HG02981 (cell line): ENCODE data around the gene TMEM121.

Source experiments
- ATAC-seq: cut with Tn5 transposase; IDR thresholded peaks from one replicate; pipeline ENCODE4 v1.9.1; 2021; ENCODE audit warnings: mild to moderate bottlenecking, moderate library complexity; ENCODE audit not compliant: unreplicated experiment

TMEM121 gene

GRCh38 chr14:105527826-105528585 lies 1.6 kb downstream of the TMEM121 start:
- no peak for ATAC-seq

- no peak for ATAC-seq
These were observed 2.4 kb downstream of the TMEM121 start for GRCh38 chr14:105528586-105529318.

GRCh38 chr14:105529319-105529568 lies 2.9 kb downstream of the TMEM121 start:
- ATAC-seq = no peak

- no peak for ATAC-seq
These were observed 3.3 kb downstream of the TMEM121 start for GRCh38 chr14:105529569-105530284.

GRCh38 chr14:105530285-105531087 lies 4.1 kb downstream of the TMEM121 start:
- ATAC-seq = no peak

- ATAC-seq = no peak
These were observed 4.9 kb downstream of the TMEM121 start for GRCh38 chr14:105531088-105531893.

GRCh38 chr14:105531894-105532623 lies 5.7 kb downstream of the TMEM121 start:
- no peak for ATAC-seq

GRCh38 chr14:105532735-105533141 lies 6.4 kb downstream of the TMEM121 start:
- no peak for ATAC-seq

- no peak for ATAC-seq
These were observed 7.0 kb downstream of the TMEM121 start for GRCh38 chr14:105533391-105533790.

GRCh38 chr14:105533811-105534498 lies 7.6 kb downstream of the TMEM121 start:
- no peak for ATAC-seq

- ATAC-seq = no peak
These were observed 8.2 kb downstream of the TMEM121 start for GRCh38 chr14:105534586-105534985.

GRCh38 chr14:105536051-105536450 lies 9.7 kb downstream of the TMEM121 start:
- no peak for ATAC-seq

GRCh38 chr14:105536691-105537579 lies 10.6 kb downstream of the TMEM121 start:
- no peak for ATAC-seq

GRCh38 chr14:105537580-105538474 lies 11.4 kb downstream of the TMEM121 start:
- no peak for ATAC-seq

GRCh38 chr14:105538481-105539049 lies 12.2 kb downstream of the TMEM121 start:
- no peak for ATAC-seq

- ATAC-seq = no peak
These were observed 14.4 kb downstream of the TMEM121 start for GRCh38 chr14:105540811-105541210.
